ENCODE data around the gene GPR137.

GRCh38 chr11:64294774-64295173 lies 9.1 kb downstream of the GPR137 start:
- TF ChIP-seq, protein P1, sequence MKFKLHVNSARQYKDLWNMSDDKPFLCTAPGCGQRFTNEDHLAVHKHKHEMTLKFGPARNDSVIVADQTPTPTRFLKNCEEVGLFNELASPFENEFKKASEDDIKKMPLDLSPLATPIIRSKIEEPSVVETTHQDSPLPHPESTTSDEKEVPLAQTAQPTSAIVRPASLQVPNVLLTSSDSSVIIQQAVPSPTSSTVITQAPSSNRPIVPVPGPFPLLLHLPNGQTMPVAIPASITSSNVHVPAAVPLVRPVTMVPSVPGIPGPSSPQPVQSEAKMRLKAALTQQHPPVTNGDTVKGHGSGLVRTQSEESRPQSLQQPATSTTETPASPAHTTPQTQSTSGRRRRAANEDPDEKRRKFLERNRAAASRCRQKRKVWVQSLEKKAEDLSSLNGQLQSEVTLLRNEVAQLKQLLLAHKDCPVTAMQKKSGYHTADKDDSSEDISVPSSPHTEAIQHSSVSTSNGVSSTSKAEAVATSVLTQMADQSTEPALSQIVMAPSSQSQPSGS (CRISPR knock-in tag; IDR thresholded peaks at IDR 0.05; ENCODE audit: borderline replicate concordance, low read depth), result no peak
- TF ChIP-seq SP1 (CRISPR knock-in tag; conservative IDR thresholded peaks at IDR 0.05) (no peak), ZNF512 (CRISPR knock-in tag; IDR thresholded peaks at IDR 0.05; ENCODE audit: borderline replicate concordance) (no peak)
- TF ChIP-seq, protein P2, sequence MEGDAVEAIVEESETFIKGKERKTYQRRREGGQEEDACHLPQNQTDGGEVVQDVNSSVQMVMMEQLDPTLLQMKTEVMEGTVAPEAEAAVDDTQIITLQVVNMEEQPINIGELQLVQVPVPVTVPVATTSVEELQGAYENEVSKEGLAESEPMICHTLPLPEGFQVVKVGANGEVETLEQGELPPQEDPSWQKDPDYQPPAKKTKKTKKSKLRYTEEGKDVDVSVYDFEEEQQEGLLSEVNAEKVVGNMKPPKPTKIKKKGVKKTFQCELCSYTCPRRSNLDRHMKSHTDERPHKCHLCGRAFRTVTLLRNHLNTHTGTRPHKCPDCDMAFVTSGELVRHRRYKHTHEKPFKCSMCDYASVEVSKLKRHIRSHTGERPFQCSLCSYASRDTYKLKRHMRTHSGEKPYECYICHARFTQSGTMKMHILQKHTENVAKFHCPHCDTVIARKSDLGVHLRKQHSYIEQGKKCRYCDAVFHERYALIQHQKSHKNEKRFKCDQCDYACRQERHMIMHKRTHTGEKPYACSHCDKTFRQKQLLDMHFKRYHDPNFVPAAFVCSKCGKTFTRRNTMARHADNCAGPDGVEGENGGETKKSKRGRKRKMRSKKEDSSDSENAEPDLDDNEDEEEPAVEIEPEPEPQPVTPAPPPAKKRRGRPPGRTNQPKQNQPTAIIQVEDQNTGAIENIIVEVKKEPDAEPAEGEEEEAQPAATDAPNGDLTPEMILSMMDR (IDR thresholded peaks at IDR 0.05), result no peak
